Activated CD8-positive, alpha-beta memory T cell treated with anti-CD3 and anti-CD28 coated beads for 1 hour (primary cell): ENCODE data around the gene FBXL16.

Experiments used
- DNase-seq, 2 donors: peaks; one replicate each; pipeline ENCODE4 v3.0.0-alpha.2; 2020; ENCODE audit warnings: low read depth in 1 of 2; ENCODE audit errors: extremely low read depth in 1 of 2

Gene FBXL16

DNA sequence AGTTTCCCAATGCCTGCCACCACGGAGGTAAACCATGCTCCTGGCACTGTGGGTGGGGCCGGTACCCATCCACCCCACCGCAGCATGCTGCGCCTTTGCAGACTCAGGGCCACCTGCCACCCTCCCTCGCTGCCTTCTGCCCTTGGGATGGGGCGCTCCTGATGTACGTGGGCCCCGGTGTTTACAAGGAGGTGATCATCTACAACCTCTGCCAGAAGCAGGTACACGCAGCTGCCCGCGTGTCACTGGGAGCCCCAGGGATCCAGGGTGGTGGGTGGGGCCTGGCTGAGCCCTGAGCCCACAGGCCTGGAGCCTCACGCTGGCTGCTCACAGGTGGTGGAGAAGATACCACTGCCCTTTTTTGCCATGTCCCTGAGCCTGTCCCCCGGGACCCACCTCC is 39.0 kb downstream of the FBXL16 start:
- no peak for DNase-seq

DNA sequence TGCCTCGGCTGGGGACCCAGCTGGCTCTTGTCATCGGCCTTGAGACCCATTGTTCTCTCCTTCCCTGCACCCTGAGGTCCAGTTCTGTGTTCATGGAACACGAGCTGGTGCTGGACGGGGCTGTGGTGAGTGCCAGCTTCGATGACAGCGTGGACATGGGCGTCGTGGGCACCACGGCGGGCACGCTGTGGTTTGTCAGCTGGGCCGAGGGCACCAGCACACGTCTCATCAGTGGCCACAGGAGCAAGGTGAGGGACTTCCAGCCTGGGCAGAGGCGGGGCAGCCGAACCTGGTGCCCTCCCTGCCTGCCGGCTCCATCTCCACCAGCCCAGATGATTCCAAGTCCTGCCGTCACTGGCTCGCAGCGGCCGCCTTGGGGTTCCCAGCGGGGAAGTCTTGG is 43.0 kb downstream of the FBXL16 start:
- no peak for DNase-seq

DNA sequence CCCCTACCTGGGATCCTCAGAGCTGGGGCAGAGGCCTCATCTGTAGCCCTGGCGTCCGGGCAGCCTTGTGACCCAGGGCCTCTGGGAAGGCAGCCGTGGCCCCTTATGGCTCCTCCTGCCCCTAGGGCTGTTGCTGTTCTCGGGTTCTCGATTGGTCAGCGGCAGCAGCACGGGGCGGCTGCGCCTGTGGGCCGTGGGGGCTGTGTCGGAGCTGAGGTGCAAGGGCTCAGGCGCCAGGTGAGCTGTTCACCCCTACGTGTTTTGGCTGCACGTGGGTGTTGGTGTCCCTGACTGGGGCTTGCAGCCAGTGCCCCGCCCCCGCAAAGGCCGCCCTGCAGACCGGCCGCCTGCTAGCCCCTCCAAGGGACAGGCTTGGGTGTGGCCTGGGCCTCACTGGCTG is 43.5 kb downstream of the FBXL16 start:
- DNase-seq: no peak

DNA sequence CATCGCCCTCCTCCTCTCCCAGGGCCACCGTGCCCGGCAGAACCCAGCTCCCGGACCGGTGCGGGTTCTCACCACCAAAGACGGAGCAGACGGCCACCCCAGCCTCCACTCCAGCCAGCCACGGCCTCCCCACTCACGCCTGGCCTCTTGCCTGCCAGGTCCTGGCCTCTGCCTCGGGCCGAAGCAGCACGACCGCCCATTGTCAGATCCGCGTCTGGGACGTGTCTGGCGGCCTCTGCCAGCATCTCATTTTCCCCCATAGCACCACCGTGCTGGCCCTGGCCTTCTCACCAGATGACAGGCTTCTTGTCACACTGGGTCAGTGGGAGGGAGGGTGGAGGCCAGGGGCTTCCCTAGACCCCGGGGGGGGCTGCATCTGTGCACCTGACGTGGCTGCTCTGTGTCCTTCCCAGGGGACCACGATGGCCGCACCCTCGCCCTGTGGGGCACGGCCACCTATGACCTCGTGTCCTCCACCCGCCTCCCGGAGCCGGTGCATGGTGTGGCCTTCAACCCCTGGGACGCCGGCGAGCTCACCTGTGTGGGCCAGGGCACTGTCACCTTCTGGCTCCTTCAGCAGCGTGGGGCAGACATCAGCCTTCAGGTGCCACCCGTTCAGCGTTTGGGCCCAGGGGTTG is 44.3 kb downstream of the FBXL16 start:
- no peak for DNase-seq

DNA sequence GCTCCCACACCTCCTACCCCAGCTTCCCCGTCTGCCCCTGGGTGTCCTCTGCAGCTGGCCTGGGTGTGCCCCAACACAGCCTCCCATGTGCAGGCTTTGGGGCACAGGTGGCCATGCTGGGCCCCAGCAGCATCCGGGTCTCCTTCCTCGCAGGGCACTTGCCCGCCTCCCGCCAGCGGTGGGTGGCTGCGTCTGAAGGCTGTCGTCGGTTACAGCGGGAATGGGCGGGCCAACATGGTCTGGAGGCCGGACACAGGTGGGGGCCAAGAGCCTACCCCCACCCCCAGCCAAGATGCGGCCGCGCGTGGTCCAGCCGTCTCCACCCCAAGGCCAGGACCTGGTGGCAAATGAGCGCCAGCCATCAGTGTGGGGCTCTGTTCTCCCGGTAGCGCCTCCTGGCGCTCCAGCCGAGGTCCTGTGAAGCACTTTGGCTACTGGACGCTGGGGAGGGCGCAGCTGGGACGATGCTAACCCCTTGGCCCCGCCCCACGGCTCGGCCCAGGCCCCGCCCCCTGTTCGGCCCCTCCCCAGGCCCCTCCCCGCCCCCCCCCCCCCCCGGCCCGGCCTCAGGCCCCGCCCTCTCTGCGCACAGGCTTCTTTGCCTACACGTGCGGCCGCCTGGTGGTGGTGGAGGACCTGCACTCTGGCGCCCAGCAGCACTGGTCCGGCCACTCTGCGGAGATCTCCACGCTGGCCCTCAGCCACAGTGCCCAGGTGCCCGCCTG is 45.0 kb downstream of the FBXL16 start:
- DNase-seq: peak; percentile 34 to 40

DNA sequence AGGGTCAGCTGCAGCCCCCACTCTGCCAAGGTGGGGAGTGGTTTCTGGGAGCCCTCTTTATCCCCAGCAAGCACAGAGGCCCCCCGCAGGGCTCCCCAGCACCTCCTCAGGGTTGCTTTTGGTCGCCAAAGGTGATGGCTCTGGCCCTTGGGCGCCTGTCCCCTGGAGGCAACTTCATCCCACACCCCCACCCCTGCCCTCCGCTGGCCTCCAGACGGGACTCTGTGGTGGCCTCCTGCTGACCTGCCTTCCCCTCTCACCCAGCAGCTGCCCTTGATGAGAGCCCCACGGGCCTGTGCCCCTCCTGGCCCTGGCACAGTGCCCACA is 45.5 kb downstream of the FBXL16 start:
- no peak for DNase-seq

DNA sequence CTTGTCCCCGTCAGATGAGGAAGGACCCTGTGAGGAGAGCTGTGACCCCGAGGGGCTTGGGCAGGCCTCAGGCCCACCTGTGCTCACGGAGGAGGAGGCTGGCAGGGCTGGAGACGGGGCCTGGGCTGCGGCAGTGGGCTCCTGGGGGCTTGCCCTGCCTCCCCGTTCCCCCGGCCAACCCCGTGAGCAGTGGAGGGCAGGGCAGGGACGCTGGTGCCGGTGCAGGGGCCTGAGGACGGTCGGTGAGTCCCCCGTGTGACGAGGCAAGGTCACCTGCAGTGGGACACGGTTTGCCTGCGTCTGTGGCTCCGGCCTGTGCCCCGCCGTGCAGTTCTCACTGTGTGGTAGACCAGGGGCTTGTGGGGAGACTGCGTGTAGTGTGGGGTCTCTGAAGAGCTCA is 46.0 kb downstream of the FBXL16 start:
- no peak for DNase-seq

DNA sequence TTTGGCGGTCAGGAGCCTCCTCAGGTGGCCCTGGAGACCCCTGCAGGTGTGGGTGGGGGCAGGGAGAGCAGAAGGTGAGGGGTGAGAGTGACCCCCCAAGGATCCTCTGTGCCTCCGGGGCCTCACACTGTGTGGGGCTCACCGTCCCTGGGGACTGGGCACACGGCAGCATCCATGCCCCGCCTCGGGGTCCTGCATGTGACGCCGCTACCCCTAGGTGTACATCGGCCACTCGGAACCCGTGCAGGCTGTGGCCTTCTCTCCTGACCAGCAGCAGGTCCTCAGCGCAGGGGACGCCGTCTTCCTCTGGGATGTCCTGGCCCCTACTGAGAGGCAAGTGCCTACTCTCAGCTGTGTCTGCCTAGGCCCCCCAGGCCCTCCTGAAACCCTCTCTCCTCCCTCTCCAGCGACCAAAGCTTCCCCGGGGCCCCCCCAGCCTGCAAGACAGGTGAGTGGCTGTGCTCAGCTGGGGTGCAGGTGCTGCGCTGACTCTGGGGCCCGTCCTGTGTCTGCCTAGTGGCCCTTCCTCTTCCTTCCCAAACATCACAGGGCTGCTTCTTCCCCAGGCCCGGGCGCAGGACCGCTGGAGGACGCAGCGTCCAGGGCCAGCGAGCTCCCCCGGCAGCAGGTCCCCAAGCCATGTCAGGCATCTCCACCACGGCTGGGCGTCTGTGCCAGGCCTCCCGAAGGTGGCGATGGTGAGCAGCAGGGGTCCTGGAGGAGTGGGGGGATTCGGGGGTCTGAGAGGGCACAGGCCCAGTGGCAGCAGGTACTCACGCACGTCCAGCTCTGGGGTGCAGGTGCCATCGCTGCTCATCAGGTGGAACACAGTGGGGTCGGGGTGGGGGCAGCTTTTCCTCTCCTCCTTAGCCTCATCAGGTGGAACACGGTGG is 46.7 kb downstream of the FBXL16 start:
- DNase-seq: no peak

DNA sequence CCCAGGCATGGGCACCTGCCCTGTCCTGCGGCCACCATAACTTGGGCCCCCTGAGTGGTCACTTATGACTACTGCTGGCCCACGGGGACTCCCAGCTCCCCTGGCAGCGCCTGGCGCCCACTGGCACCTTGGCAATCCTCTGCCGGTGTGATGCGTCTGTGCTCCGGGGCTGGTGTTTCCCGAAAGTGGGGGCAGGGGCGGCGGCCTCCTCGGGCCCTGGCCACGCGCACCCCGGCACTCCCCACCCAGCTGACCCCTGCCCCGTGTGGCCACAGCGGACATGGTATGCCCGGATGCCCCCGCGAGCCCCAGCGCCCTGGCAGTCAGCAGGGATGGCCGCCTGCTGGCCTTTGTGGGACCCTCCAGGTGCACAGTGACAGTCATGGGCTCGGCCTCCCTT is 48.1 kb downstream of the FBXL16 start:
- no peak for DNase-seq

DNA sequence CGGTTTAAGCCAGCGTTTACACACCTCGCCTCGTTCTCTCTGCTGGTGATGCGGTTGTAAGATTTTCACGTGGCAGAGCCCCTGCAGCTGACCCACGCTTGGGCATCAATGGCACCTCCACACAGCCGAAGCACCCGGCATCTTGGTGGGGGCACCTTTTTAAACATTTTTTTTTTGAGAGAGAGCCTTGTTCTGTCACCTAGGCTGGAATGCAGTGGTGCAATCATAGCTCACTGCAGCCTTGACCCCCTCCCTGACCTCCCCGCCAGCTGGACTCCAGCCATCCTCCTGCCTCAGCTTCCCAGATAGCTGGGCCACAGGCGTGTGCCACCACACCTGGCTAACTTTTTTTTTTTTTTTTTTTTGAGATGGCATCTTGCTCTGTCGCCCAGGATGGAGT is 51.6 kb downstream of the FBXL16 start:
- no peak for DNase-seq

DNA sequence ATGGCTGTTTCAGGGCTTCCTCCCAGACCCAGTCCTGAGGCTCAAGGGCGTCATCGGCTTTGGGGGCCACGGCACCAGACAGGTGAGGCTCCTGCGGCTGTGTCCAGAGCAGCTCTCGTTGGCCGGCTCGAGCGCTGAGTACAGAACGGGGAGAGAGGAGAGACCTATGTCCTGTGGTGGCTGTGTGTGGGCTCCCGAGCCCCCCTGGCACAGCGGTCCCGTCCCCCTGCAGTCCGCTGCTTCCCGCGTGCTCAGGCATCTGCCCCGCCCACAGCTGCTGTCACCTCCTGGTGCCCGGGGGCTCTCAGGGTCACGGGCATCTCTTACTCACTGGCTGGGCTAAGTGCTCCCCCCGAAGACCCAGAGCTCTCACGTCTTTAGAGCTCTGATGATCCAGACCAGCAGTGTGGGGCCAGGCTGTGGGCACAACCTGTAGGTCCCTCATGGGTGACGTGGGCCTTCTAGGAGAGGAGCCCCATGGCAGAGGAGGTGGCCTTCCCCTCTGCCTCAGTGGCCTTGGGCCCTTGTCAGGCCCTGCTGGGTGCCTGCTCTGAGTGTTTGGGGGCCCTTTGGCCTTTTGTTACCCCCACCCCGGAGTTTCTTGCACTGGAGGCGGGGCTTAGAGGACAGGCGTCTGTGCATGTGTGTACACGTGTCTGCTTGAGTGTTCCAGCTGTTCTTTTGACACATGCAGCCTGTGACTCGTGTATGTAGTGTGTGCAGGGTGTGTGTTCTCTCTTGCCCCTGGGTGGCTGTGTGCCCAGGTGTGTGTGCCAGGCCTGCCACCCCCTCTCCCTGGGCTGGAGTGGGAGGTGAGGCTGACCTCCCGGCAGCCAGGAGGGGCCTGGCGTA is 52.9 kb downstream of the FBXL16 start:
- no peak for DNase-seq

DNA sequence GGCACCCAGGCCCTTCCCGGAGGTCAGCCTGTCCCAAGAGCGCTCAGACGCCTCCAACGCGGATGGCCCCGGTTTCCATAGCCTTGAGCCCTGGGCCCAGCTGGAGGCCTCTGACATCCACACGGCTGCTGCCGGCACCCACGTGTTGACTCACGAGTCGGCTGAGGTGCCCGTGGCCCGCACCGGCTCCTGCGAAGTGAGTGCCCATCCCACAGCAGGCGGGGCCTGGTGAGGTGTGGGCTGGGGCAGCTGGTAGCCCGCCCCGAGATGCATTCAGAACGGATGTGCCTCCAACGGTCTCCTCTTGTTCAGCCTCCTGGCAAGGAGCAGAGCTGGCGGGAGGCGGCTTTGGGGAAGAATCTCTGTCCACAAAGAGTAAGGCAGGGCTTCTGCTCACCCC is 53.8 kb downstream of the FBXL16 start:
- no peak for DNase-seq

DNA sequence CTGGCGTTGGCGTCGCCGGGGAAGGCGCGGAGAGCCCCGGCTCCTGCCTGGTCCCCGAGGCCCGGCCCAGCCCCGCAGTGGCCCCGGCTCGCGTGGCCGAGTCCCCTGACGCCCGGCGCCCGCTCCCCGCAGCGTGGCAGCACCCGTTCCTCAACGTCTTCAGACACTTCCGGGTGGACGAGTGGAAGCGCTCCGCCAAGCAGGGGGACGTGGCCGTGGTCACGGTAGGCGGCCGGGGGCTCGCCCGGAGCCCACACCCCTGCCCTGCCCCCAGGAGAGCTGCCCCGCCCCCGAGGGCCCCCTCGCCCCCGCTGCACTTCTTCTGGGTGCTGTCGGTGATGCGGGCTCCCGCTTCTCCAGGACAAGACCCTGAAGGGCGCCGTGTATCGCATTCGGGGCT is 56.0 kb downstream of the FBXL16 start:
- DNase-seq: no peak

DNA sequence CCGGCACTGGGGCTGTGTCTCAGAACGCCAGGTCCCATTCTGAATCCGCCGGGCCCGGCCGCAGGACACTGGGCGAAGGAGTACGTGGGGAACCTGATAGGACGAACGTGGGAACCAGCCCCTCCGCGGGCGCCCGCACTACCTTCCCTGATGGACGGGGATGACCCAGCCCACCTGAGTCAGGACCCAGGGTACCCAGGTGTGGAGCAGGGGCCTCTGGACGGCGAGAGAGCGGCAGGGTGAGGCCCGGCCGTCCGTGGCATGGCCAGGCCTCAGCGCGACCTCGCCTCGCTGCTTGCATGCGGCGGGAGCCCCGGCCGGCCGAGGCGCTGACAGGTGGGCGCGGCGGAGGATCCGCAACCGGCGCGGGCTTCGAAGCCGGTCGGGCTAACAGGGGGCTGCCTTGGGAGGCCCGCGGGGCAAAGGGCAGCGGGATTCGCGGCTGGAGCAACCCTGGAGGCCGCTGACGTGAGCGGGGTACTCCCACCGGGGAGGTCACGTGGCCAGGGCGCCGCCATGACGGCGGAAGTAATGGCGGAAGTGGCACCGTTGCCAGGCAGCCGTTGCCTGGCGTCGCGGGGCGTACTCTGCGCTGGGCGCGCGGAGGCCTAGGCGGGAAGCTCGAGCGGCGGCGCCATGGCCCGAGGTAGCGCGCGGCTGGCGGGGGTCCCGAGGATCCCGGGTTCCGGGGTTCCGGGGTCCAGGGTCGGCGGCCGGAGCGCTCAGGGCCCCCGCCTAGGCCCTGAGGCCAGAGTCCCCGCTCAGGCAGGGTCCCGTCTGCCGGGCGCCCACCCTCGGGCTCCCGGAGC is 56.6 kb downstream of the FBXL16 start, which contains the start of gene WDR90:
WDR90 (plus strand) TSS at position 585 of the 809 bp plus-strand sequence; CDS start at position 637, 52 bp downstream.
- DNase-seq: peak; percentile 69 to 88

DNA sequence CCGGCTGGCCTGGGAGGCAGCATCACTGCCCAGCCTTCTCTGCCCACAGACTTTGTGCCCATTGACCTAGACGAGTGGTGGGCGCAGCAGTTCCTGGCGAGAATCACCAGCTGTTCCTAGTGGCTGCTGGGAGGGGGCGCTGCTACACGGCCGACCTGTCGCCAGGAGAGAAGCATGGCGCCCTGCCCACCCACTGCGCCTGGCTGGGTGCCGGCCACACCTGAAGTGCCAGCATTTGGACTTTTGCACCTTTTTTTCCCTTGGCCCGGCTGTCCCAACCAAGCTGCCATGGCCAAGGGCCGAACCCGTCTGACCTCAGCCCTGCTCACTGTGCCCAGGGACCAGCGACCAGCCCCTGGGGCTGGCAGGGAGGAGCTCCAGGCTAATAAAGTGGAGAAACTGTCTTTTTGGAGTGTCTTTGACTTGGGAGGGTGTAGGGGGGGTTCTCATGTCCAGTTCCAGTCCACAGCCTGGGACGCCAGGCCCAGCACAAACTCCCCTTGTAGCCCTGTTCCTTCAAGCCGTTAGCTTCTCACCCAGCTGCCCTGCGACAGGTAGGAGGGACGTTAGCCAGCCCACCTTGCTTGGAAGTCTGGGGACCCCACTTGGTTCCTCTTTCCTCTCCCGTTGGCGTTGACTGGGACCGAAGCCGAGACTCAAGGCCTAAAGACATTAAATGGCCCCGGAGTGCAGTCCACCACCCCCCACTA is 57.4 kb downstream of the FBXL16 start:
- no peak for DNase-seq

DNA sequence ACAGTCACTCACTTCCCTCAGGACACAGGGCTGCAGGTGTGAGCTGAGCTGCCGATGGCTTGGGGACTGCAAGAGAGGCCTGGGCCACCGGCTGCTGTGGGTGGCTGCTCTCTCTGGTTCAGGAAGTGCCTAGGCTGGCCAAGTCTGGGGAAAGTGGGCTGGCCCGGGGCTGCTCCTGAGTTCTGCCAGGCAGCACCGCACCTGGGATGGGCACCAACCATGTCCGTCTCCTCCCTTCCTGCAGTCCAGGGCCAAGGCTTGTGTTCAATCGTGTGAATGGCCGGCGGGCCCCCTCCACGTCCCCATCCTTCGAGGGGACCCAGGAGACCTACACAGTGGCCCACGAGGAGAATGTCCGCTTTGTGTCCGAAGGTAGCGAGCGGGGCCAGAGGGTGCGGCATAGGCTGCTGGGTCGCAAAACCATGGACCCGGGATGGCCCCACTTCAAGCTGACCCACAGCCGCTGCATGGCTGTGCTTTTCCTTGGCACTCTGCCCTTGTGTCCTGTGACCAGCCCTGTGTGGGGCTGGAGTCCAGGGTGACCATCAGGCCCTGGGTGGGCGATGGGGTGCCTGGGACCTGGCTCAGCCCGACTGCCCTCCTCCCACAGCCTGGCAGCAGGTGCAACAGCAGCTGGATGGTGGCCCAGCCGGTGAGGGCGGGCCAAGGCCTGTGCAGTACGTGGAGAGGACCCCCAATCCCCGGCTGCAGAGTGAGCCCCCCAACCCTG is 58.3 kb downstream of the FBXL16 start:
- no peak for DNase-seq

DNA sequence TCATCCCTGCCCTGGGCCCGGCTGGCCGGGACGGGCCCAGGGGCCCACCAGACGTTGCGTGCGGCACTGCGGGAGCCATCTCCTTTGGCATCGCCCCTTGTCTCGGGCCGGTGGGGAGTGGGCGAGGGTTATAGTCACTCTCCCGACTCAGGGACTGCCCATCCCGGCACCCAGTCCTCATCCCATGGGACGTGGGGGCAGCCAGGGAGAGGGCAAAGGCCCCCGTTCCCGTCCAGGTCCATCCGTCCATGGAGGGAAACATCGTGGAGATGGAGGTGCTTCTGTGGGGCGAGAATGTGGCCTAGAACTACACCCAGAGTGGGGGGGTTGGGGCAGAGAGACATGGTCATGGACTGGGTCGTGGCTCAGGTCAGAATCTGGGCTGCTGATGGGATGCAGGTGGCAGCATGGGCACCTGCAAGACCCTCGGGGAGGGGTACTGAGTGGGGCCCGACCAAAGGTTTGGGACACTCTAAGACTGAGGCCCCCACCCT is 58.9 kb downstream of the FBXL16 start:
- DNase-seq: no peak

DNA sequence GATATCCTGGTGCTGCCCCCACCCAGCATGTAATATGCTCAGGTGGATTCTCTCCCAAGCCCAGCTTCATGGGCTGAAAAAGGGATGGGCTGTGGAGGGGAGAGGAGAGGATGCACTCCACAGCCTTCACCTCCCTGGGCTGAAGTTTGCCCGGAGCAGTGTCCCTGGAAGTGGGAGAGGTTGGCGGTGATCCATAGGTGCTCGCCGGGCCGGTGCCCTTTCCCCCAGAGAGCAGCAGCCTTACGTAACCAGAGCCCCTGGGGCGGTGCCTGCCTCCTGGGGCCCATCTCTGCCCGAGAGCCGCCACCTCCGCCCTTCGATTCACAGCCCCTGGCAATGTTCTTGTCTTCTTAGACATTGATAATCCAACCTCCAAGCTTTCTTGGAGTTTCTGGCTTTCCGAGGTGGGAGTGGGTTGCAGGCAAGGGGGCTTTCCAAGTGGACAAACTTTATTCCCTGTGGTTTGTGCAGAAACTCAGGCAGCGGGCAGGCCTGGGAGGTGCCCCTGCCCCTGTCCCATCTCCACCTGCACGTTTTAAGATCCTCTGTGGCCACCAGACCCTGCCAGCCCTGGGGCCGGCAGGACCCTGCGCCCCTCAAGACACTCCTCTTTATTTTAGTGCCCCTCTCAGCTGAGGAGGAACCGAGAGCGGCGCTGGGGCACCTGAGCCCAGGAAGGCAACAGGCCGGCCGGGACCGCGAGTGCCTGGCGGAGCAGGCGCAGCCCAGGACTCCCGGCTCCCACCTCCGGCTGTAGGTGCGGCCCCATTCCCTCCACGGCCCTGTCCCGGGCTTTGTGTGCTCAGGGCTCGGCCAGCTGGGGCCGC is 59.5 kb downstream of the FBXL16 start:
- DNase-seq: no peak
